Gastrocnemius medialis (tissue), 4 donors: ENCODE measurements around the gene LAPTM4A. TPM values are rescaled to one million over a fixed set of nuclear protein-coding genes. Genes with fewer than 3 reads are reported as not detected.
A peak's percentile ranks its signal among the peaks of the same experiment; 100 is the strongest.

Source experiments
- ATAC-seq, 2 donors: fragments of 150-250 bp; one replicate each; pipeline ENCODE4 v1.9.1; 2016
- DNase-seq, 2 donors: peaks; one replicate each; pipeline ENCODE4 v3.0.0-alpha.2; 2019
- H3K27ac ChIP-seq, 4 donors: fragments of 200-600 bp; sonication (generic); 1 replicate in 1 of 4; 2 replicates in 3 of 4; pipeline ENCODE4 v1.5.1; 2016 to 2018; ENCODE audit warnings: mild to moderate bottlenecking in 2 of 4, moderate library complexity in 1 of 4
- H3K27me3 ChIP-seq, 3 donors: fragments of 200-600 bp; sonication (generic) in 2 of 3; 1 replicate in 1 of 3; 2 replicates in 2 of 3; pipeline versions ENCODE4 v1.5.1 to v1.6.0; 2016 to 2019; ENCODE audit warnings: mild to moderate bottlenecking in 1 of 3, moderate library complexity in 1 of 3
- H3K36me3 ChIP-seq, 2 donors: fragments of 200-600 bp; sonication (generic) in 1 of 2; one replicate each; pipeline ENCODE4 v1.5.1; 2017 to 2018
- H3K4me1 ChIP-seq, 2 donors: fragments of 200-600 bp; sonication (generic) in 1 of 2; one replicate each; pipeline ENCODE4 v1.5.1; 2016 to 2017; ENCODE audit warnings: mild to moderate bottlenecking in 2 of 2
- H3K4me3 ChIP-seq, 4 donors: fragments of 200-600 bp; sonication (generic) in 3 of 4; 1 replicate in 1 of 4; 2 replicates in 3 of 4; pipeline ENCODE4 v1.5.1; 2016 to 2019; ENCODE audit warnings: mild to moderate bottlenecking in 2 of 4
- H3K9me3 ChIP-seq, 3 donors: fragments of 200-600 bp; sonication (generic) in 2 of 3; 1 replicate in 1 of 3; 2 replicates in 2 of 3; pipeline ENCODE4 v1.5.1; 2016 to 2019
- CTCF ChIP-seq, 5 experiments: fragments of 450-650 bp in 3 of 5; fragments of 200-600 bp in 2 of 5; sonication (generic) in 2 of 5; IDR thresholded peaks in 4 of 5; conservative IDR thresholded peaks in 1 of 5; 1 replicate in 4 of 5; 2 replicates in 1 of 5; pipeline ENCODE4 v1.5.1; 2016 to 2019; ENCODE audit warnings: antibody characterized with exemption in 5 of 5, mild to moderate bottlenecking in 3 of 5, moderate library complexity in 3 of 5
- POLR2A ChIP-seq, 2 donors: fragments of 450-650 bp; IDR thresholded peaks; one replicate each; pipeline ENCODE4 v1.6.1; 2017; ENCODE audit warnings: antibody characterized with exemption in 2 of 2, mild to moderate bottlenecking in 2 of 2, moderate library complexity in 2 of 2
- in situ Hi-C, 4 donors: fragments of 200-750 bp; cut with MboI; loops; one replicate each; pipeline versions ENCODE4 v1.15.0 to v1.8.0; 2017; ENCODE audit warnings: low sequenced_read_pairs in 4 of 4
- intact Hi-C: fragments of 100-400 bp; cut with DNase I; formaldehyde crosslinking; loops from one replicate; pipeline ENCODE4 v1.15.1; 2023; ENCODE audit warnings: low total_unique reads
- total RNA-seq, 4 donors: library from RNA; depleted of rRNA; stranded (reverse); fragments of >200 nt; gene quantifications; one replicate each; pipeline versions ENCODE4 v1.1.0 to v1.2.3, GENCODE V29; 2016

The LAPTM4A gene
- total RNA-seq, 4 donors from 2014 or later = 53.8 to 62.3 (median 57.4) TPM

- DNase-seq (no peak), ATAC-seq (no peak)
- Histone ChIP-seq H3K9me3 (no peaks in the 10 kb centered on the region), H3K27me3 (no peaks in the 10 kb centered on the region), H3K4me1 (peaks cover 9 to 14% of the 10 kb centered on the region in 2 donors), H3K4me3 (no peak overlapping the region), H3K36me3 (no peaks in the 10 kb centered on the region), H3K27ac (no peak overlapping the region)
- TF ChIP-seq CTCF (IDR thresholded peaks at IDR 0.05 in 4 of 5, conservative IDR thresholded peaks at IDR 0.05 in 1 of 5) (no peak), POLR2A (IDR thresholded peaks at IDR 0.05) (no peak)
- in situ Hi-C loops = loop anchor here in 1 of 4 donors (25.0 kb wide), 1 partner anchor 582 kb away; no protein-coding TSS in a partner anchor
- intact Hi-C loops = loop anchor here (5.0 kb wide), 2 partner anchors 297 to 597 kb away; partner anchors contain the start of genes HS1BP3 and PUM2
Measured at GRCh38 chr2:20054931-20055330, 3.5 kb upstream of the LAPTM4A start.

GRCh38 chr2:20054119-20054518 is 2.7 kb upstream of the LAPTM4A start:
- no peaks in the 10 kb centered on the region for H3K27me3 ChIP-seq
- in situ Hi-C loops (loop anchor here in 1 of 4 donors (25.0 kb wide), 1 partner anchor 583 kb away; no protein-coding TSS in a partner anchor), intact Hi-C loops (loop anchor here (5.0 kb wide), 2 partner anchors 298 to 598 kb away; partner anchors contain the start of genes HS1BP3 and PUM2)
- ATAC-seq = no peak
- H3K4me1 ChIP-seq = peaks cover 17 to 22% of the 10 kb centered on the region in 2 donors
- H3K27ac ChIP-seq = no peak overlapping the region
- no peaks in the 10 kb centered on the region for H3K9me3 ChIP-seq
- no peaks in the 10 kb centered on the region for H3K36me3 ChIP-seq
- H3K4me3 ChIP-seq = no peak overlapping the region
- DNase-seq = no peak
- TF ChIP-seq POLR2A (IDR thresholded peaks at IDR 0.05) = no peak
- no peak for TF ChIP-seq CTCF (IDR thresholded peaks at IDR 0.05 in 4 of 5, conservative IDR thresholded peaks at IDR 0.05 in 1 of 5)

- DNase-seq (peak in 1 of 2 donors; percentile 50), ATAC-seq (no peak)
- peak overlapping the region in 3 of 4 donors; percentile 80 to 100 (median 82) for H3K4me3 ChIP-seq
- intact Hi-C loops (loop anchor here (1.0 to 5.0 kb wide), 3 partner anchors 38 to 599 kb away; partner anchors contain the start of genes HS1BP3 and PUM2), in situ Hi-C loops (loop anchor here in 1 of 4 donors (25.0 kb wide), 1 partner anchor 584 kb away; no protein-coding TSS in a partner anchor)
- TF ChIP-seq CTCF (IDR thresholded peaks at IDR 0.05 in 4 of 5, conservative IDR thresholded peaks at IDR 0.05 in 1 of 5) (no peak), POLR2A (IDR thresholded peaks at IDR 0.05) (peak; percentile 11 to 15)
- peaks cover 30 to 32% of the 10 kb centered on the region in 2 donors for H3K4me1 ChIP-seq
- H3K36me3 ChIP-seq = no peaks in the 10 kb centered on the region
- H3K27me3 ChIP-seq = no peaks in the 10 kb centered on the region
- no peaks in the 10 kb centered on the region for H3K9me3 ChIP-seq
- peak overlapping the region; percentile 95 to 100 (median 95) for H3K27ac ChIP-seq
Measured at GRCh38 chr2:20052861-20053281, 1.4 kb upstream of the LAPTM4A start.

- H3K4me3 ChIP-seq = peak overlapping the region; percentile 80 to 100 (median 87)
- H3K27me3 ChIP-seq = no peaks in the 10 kb centered on the region
- intact Hi-C loops (loop anchor here (1.0 to 5.0 kb wide), 3 partner anchors 39 to 600 kb away; partner anchors contain the start of genes HS1BP3 and PUM2), in situ Hi-C loops (loop anchor here in 1 of 4 donors (25.0 kb wide), 1 partner anchor 585 kb away; no protein-coding TSS in a partner anchor)
- H3K4me1 ChIP-seq = peaks cover 32% of the 10 kb centered on the region in 2 donors
- H3K9me3 ChIP-seq = no peaks in the 10 kb centered on the region
- peak overlapping the region; percentile 95 to 100 (median 95) for H3K27ac ChIP-seq
- no peak for DNase-seq
- no peak for TF ChIP-seq POLR2A (IDR thresholded peaks at IDR 0.05)
- TF ChIP-seq CTCF (IDR thresholded peaks at IDR 0.05 in 4 of 5, conservative IDR thresholded peaks at IDR 0.05 in 1 of 5) = no peak
- no peak for ATAC-seq
- no peaks in the 10 kb centered on the region for H3K36me3 ChIP-seq
Measured at GRCh38 chr2:20052229-20052851, 912 bp upstream of the LAPTM4A start.
